SK-N-MC (cell line): ENCODE data around the gene SPATA31D3.

Experiments
- EZH2 ChIP-seq: fragments of 200-600 bp; sonication (generic); IDR thresholded peaks from one replicate; pipeline ENCODE4 v1.6.1; 2017; ENCODE audit warnings: antibody characterized with exemption
- POLR2AphosphoS5 ChIP-seq: IDR thresholded peaks from 2 replicates; pipeline ENCODE4 v1.6.1; 2012; ENCODE audit warnings: mild to moderate bottlenecking, low read depth, low read length, borderline replicate concordance

DNA sequence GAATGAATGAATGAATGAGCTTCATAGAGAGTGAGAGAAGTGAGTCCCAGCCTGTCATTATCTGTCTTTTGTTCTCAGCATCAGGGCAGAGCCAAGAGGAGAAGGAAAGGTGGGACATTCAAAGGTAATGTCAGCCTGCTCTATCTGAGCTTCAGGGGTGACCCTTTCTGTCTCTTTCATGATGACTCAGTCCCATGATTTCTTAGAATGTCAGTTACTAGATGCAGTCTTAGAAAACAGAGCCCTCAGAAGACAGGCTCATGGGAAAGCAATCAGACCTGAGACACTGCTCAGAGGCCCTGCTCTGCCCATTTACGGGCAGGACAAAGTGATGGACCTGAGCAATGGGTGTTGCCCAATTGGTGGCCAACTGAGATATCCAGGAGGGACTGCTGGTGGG, 46.4 kb downstream of the SPATA31D3 start:
- TF ChIP-seq POLR2AphosphoS5 (no peak), EZH2 (no peak)
